B cell (primary cell): ENCODE data around the gene COQ7. TPM values are rescaled to one million over a fixed set of nuclear protein-coding genes. Genes with fewer than 3 reads are reported as not detected.

Experiments
- ATAC-seq: fragments of 200-7000 bp; cut with Tn5 transposase; one replicate; pipeline ENCODE4 v1.10.0; 2021; ENCODE audit warnings: low read depth, mild to moderate bottlenecking, moderate number of reproducible peaks, moderate library complexity
- CTCF ChIA-PET: fragments of 350-600 bp; sonication (Branson Sonifier 250); formaldehyde crosslinking; loops from one replicate; lab custom pipeline; 2021; ENCODE audit warnings: antibody characterized with exemption, inconsistent platforms; lab: Charles Lee
- POLR2A ChIA-PET: fragments of 350-600 bp; sonication (Branson Sonifier 250); formaldehyde crosslinking; loops from one replicate; lab custom pipeline; 2021; ENCODE audit warnings: antibody characterized with exemption; lab: Charles Lee
- DNase-seq: peaks from one replicate; pipeline ENCODE4 v3.0.0; 2013
- H2AFZ ChIP-seq: 2 replicates; pipeline ENCODE4 v1.6.1; 2012; ENCODE audit warnings: mild to moderate bottlenecking, low read depth, low read length; ENCODE audit not compliant: insufficient read depth, poor library complexity, severe bottlenecking
- H3K27ac ChIP-seq, 2 donors: 1 replicate in 1 of 2; 2 replicates in 1 of 2; pipeline ENCODE4 v1.5.1; 2012 to 2013; ENCODE audit warnings: low read length in 2 of 2, mild to moderate bottlenecking in 2 of 2, moderate library complexity in 1 of 2
- H3K27me3 ChIP-seq, 4 experiments: fragments of 200-600 bp in 1 of 4; sonication (generic) in 1 of 4; replicated peaks in 1 of 4; 1 replicate in 2 of 4; 2 replicates in 2 of 4; pipeline versions ENCODE4 v1.6.1 to v1.7.0; 2013 to 2016; ENCODE audit warnings: low read length in 3 of 4, mild to moderate bottlenecking in 2 of 4, mixed read lengths in 1 of 4, moderate library complexity in 1 of 4; ENCODE audit not compliant: insufficient read depth in 4 of 4, control insufficient read depth in 3 of 4; ENCODE audit errors: control extremely low read depth in 1 of 4
- H3K36me3 ChIP-seq, 2 experiments: replicated peaks in 1 of 2; 1 replicate in 1 of 2; 2 replicates in 1 of 2; pipeline versions ENCODE4 v1.6.1 to v1.7.1; 2013; ENCODE audit warnings: low read length in 1 of 2; ENCODE audit not compliant: insufficient read depth in 2 of 2, control insufficient read depth in 1 of 2; ENCODE audit errors: control extremely low read depth in 1 of 2, extremely low read depth in 1 of 2
- H3K4me1 ChIP-seq, 2 donors: fragments of 200-600 bp in 1 of 2; sonication (generic) in 1 of 2; 1 replicate in 1 of 2; 2 replicates in 1 of 2; pipeline versions ENCODE4 v1.5.1 to v1.6.1; 2013 to 2017; ENCODE audit warnings: low read length in 2 of 2; ENCODE audit not compliant: control insufficient read depth in 2 of 2, insufficient read depth in 2 of 2
- H3K4me2 ChIP-seq: replicated peaks from 2 replicates; pipeline ENCODE3; 2012; ENCODE audit warnings: mild to moderate bottlenecking, low read depth, low read length; ENCODE audit not compliant: poor library complexity, severe bottlenecking
- H3K4me3 ChIP-seq, 5 experiments: fragments of 200-600 bp in 1 of 5; sonication (generic) in 1 of 5; 1 replicate in 3 of 5; 2 replicates in 2 of 5; pipeline versions ENCODE4 v1.5.1 to v1.7.0; 2011 to 2016; ENCODE audit warnings: low read length in 4 of 5, mild to moderate bottlenecking in 4 of 5, low read depth in 2 of 5, control low read depth in 1 of 5, moderate library complexity in 1 of 5; ENCODE audit not compliant: insufficient read depth in 1 of 5; ENCODE audit errors: control extremely low read depth in 1 of 5, extremely low read depth in 1 of 5
- H3K79me2 ChIP-seq: fragments of 200-600 bp; sonication (generic); one replicate; pipeline ENCODE4 v1.6.0; 2016; ENCODE audit warnings: low read length; ENCODE audit not compliant: control insufficient read depth, insufficient read depth
- H3K9ac ChIP-seq: fragments of 200-600 bp; sonication (generic); 2 replicates; pipeline ENCODE4 v1.6.1; 2017; ENCODE audit warnings: mild to moderate bottlenecking, low read length, moderate library complexity
- H3K9me3 ChIP-seq, 3 donors: one replicate each; pipeline versions ENCODE4 v1.6.1 to v1.7.1; 2013; ENCODE audit warnings: low read length in 2 of 3; ENCODE audit not compliant: control insufficient read depth in 2 of 3, insufficient read depth in 1 of 3; ENCODE audit errors: control extremely low read depth in 1 of 3
- H4K20me1 ChIP-seq: 2 replicates; pipeline ENCODE4 v1.6.0; 2012; ENCODE audit warnings: mild to moderate bottlenecking, low read length; ENCODE audit not compliant: insufficient read depth, control insufficient read depth, poor library complexity, severe bottlenecking
- H3K27ac Mint-ChIP-seq: one replicate; pipeline ENCODE4 v1.8.0; 2021; ENCODE audit warnings: mixed read lengths
- H3K27me3 Mint-ChIP-seq: one replicate; pipeline ENCODE4 v1.8.0; 2021; ENCODE audit warnings: mixed read lengths
- H3K4me1 Mint-ChIP-seq: one replicate; pipeline ENCODE4 v1.8.0; 2021; ENCODE audit warnings: mixed read lengths
- H3K4me3 Mint-ChIP-seq: one replicate; pipeline ENCODE4 v1.8.0; 2021; ENCODE audit warnings: mixed read lengths
- H3K9me3 Mint-ChIP-seq: one replicate; pipeline ENCODE4 v1.8.0; 2022; ENCODE audit warnings: mixed read lengths; ENCODE audit not compliant: insufficient read depth
- EZH2 ChIP-seq: IDR thresholded peaks from 2 replicates; pipeline ENCODE4 v1.6.1; 2012; ENCODE audit warnings: borderline replicate concordance, low read depth, mild to moderate bottlenecking, moderate library complexity, low read length; ENCODE audit not compliant: insufficient read depth, poor library complexity, severe bottlenecking
- WGBS: methylation state at CpG from one replicate; pipeline ENCODE4 v1.1.5; 2013; ENCODE audit warnings: missing lambda C conversion rate; ENCODE audit not compliant: insufficient coverage; 5-methylcytosine and 5-hydroxymethylcytosine counted together
- intact Hi-C: fragments of 100-400 bp; cut with micrococcal nuclease; formaldehyde crosslinking; loops from one replicate; pipeline ENCODE4 v1.10.0; 2022
- polyA plus RNA-seq: library from polyadenylated mRNA; depleted of rRNA; stranded (reverse); fragments of >200 nt; gene quantifications from 2 replicates; pipeline ENCODE4 v1.2.3, GENCODE V29; 2012
- total RNA-seq, 2 donors: library from RNA; stranded (reverse); fragments of 120-200 nt in 1 of 2; gene quantifications; 1 replicate in 1 of 2; 2 replicates in 1 of 2; pipeline versions ENCODE4 v1.2.3 to v1.2.4, GENCODE V29; 2013 to 2022
- TF ChIP-seq, protein P1 (sequence below): fragments of 200-600 bp; IDR thresholded peaks from one replicate; pipeline ENCODE4 v1.8.0; 2022; ENCODE audit warnings: antibody characterized with exemption, mild to moderate bottlenecking

COQ7 gene
- total and polyA plus RNA-seq, 2 donors (not counting 1 experiment from before 2014, with no cell fraction given): 8.1 to 19.4 TPM

DNA sequence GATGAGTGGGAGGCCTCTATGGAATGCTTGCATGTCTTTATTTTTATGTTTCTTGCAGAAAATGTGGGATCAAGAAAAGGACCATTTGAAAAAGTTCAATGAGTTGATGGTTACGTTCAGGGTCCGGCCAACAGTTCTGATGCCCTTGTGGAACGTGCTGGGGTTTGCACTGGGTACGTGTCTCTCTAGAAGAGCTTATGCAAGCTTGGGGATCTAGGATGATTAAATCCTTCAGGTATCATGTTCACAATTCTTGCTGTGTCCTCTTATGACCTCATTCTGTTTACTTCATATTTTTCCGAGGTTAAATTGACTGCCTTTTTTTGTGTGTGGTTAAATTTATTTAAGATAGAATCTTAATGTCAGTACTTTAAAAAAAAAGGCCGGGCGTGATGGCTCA is 6.4 kb downstream of the COQ7 start:
- Mint-ChIP-seq H3K27me3 (no peaks in the 10 kb centered on the region), H3K4me1 (peaks cover 1% of the 10 kb centered on the region), H3K4me3 (no peak overlapping the region), H3K9me3 (no peaks in the 10 kb centered on the region), H3K27ac (no peak overlapping the region)
- no peak overlapping the region for H3K9ac ChIP-seq
- H3K4me3 ChIP-seq: no peak overlapping the region
- ATAC-seq (no peak), DNase-seq (no peak)
- POLR2A ChIA-PET: no interaction called here
- no peak overlapping the region for H3K27ac ChIP-seq
- no peak overlapping the region for H3K4me2 ChIP-seq
- no peaks in the 10 kb centered on the region for H4K20me1 ChIP-seq
- peaks cover 7 to 23% of the 10 kb centered on the region in 2 experiments for H3K36me3 ChIP-seq
- intact Hi-C loops: no loop called here
- H3K79me2 ChIP-seq: peaks cover 4% of the 10 kb centered on the region
- TF ChIP-seq EZH2: no peak
- TF ChIP-seq, protein P1, sequence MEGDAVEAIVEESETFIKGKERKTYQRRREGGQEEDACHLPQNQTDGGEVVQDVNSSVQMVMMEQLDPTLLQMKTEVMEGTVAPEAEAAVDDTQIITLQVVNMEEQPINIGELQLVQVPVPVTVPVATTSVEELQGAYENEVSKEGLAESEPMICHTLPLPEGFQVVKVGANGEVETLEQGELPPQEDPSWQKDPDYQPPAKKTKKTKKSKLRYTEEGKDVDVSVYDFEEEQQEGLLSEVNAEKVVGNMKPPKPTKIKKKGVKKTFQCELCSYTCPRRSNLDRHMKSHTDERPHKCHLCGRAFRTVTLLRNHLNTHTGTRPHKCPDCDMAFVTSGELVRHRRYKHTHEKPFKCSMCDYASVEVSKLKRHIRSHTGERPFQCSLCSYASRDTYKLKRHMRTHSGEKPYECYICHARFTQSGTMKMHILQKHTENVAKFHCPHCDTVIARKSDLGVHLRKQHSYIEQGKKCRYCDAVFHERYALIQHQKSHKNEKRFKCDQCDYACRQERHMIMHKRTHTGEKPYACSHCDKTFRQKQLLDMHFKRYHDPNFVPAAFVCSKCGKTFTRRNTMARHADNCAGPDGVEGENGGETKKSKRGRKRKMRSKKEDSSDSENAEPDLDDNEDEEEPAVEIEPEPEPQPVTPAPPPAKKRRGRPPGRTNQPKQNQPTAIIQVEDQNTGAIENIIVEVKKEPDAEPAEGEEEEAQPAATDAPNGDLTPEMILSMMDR: no peak
- H3K27me3 ChIP-seq: no peaks in the 10 kb centered on the region
- 75% methylated on average over 4 of the region's 7 CpGs for WGBS
- no peaks in the 10 kb centered on the region for H3K9me3 ChIP-seq
- peaks cover 0 to under 1% of the 10 kb centered on the region in 2 donors for H3K4me1 ChIP-seq
- no peak overlapping the region for H2AFZ ChIP-seq
- CTCF ChIA-PET: no interaction called here

DNA sequence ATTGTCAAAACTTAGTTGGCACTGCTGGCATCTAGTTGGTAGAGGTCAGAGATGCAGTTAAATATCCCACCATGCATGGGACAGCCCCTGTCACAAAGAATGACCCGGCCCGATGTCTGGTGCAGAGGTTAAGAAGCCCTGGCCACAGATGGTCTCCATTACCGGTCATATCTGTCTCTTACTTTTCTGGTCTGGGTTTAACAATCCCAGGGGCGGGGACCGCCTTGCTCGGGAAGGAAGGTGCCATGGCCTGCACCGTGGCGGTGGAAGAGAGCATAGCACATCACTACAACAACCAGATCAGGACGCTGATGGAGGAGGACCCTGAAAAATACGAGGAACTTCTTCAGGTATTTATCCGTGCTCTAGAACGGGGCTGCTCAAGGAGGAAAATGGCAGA is 8.1 kb downstream of the COQ7 start:
- Histone ChIP-seq H3K79me2 (peaks cover 4% of the 10 kb centered on the region), H3K27me3 (no peaks in the 10 kb centered on the region), H3K4me2 (no peak overlapping the region), H3K9me3 (peaks cover 0 to 1% (median 0%) of the 10 kb centered on the region in 3 donors), H3K4me3 (no peak overlapping the region), H3K9ac (no peak overlapping the region), H3K4me1 (no peaks in the 10 kb centered on the region), H3K36me3 (peaks cover 8 to 23% of the 10 kb centered on the region in 2 experiments), H4K20me1 (no peaks in the 10 kb centered on the region), H3K27ac (no peak overlapping the region), H2AFZ (no peak overlapping the region)
- no peak for TF ChIP-seq EZH2
- TF ChIP-seq, protein P1: no peak
- WGBS: over 99% methylated on average over 9 of the region's 12 CpGs
- H3K4me1 Mint-ChIP-seq: peaks cover 1% of the 10 kb centered on the region
- CTCF ChIA-PET: interaction anchor here (1.3 to 1.4 kb wide), 2 partner anchors 11 to 42 kb away, joined by 5 to 7 read pairs; no protein-coding TSS in a partner anchor
- no peaks in the 10 kb centered on the region for H3K27me3 Mint-ChIP-seq
- no peak overlapping the region for H3K27ac Mint-ChIP-seq
- POLR2A ChIA-PET: no interaction called here
- no peak overlapping the region for H3K4me3 Mint-ChIP-seq
- ATAC-seq (no peak), DNase-seq (no peak)
- H3K9me3 Mint-ChIP-seq: no peaks in the 10 kb centered on the region
- intact Hi-C loops: no loop called here
